Chondrocyte (in vitro differentiated cells): ENCODE data around the gene BPI. TPM values are rescaled to one million over a fixed set of nuclear protein-coding genes. Genes with fewer than 3 reads are reported as not detected.

Experiments
- DNase-seq: peaks from one replicate; pipeline ENCODE4 v3.0.0; 2021; ENCODE audit warnings: mixed read lengths, low spot score
- H3K27ac Mint-ChIP-seq: one replicate; pipeline ENCODE4 v1.8.0; 2021; ENCODE audit warnings: mild to moderate bottlenecking, moderate library complexity, mixed read lengths; ENCODE audit not compliant: unreplicated experiment
- H3K27me3 Mint-ChIP-seq: 2 replicates; pipeline ENCODE4 v1.8.0; 2021; ENCODE audit warnings: low read depth, mixed read lengths
- H3K36me3 Mint-ChIP-seq: 2 replicates; pipeline ENCODE4 v1.8.0; 2021; ENCODE audit warnings: low read depth, mixed read lengths
- H3K4me1 Mint-ChIP-seq: 2 replicates; pipeline ENCODE4 v1.8.0; 2021; ENCODE audit warnings: low read depth, mild to moderate bottlenecking, mixed read lengths
- H3K4me3 Mint-ChIP-seq: one replicate; pipeline ENCODE4 v1.8.0; 2021; ENCODE audit warnings: mild to moderate bottlenecking, moderate library complexity, mixed read lengths; ENCODE audit not compliant: unreplicated experiment
- H3K9me3 Mint-ChIP-seq: 2 replicates; pipeline ENCODE4 v1.8.0; 2021; ENCODE audit warnings: low read depth, mixed read lengths
- total RNA-seq: library from RNA; stranded (reverse); gene quantifications from 3 replicates; pipeline ENCODE4 v1.2.1, GENCODE V29; 2021
- TF ChIP-seq, protein P1 (sequence below): fragments of 200-600 bp; sonication (generic); IDR thresholded peaks from 2 replicates; pipeline ENCODE4 v1.5.0; 2021; ENCODE audit warnings: antibody characterized with exemption, mild to moderate bottlenecking, moderate library complexity

Gene BPI
- total RNA-seq, 1 donor from 2014 or later, result 0.55 TPM

DNA sequence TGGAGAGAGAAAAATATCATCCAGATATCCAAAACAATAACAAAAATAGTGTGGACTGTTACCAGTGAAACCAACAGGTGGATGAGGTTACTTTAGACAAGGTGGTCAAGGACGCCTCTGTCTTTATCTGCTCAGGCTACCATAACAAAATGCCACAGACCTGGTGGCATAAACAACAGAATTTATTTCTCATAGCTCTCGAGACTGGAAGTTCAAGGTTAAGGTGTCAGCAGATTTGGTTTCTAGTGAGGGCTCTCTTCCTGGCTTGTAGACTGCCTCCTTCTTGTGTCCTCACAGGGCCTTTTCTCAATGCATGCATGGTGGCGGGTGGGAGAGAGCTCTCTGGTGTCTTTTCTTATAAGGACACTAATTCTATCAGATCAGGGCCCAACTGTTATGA lies 21.2 kb downstream of the BPI start:
- no peak overlapping the region for H3K4me3 Mint-ChIP-seq
- peaks cover 5% of the 10 kb centered on the region for H3K4me1 Mint-ChIP-seq
- peaks cover 10% of the 10 kb centered on the region for H3K27me3 Mint-ChIP-seq

DNA sequence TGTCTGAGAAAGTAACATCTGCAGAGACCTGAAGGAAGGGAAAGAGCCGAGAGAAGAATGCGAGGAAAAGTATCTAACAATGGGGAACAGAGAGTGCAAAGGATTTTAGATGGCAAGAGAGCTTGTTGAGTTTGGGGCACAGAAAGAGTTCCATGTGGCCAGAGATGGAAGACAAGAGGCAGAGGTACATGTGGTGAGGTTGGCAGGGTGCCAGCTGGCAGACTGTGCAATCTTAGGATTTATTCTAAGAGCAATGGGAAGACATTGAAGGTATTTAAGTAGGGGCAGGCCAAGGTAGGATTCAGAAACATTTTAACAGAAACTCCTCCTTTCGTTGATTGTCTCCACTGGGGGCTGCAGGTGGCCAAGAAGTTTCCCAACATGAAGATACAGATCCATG lies 21.9 kb downstream of the BPI start:
- no peak for DNase-seq
- peaks cover 10% of the 10 kb centered on the region for H3K27me3 Mint-ChIP-seq

More for the DNA sequence above, 21.2 kb downstream of the BPI start:
- H3K9me3 Mint-ChIP-seq, result no peaks in the 10 kb centered on the region
- TF ChIP-seq, protein P1, sequence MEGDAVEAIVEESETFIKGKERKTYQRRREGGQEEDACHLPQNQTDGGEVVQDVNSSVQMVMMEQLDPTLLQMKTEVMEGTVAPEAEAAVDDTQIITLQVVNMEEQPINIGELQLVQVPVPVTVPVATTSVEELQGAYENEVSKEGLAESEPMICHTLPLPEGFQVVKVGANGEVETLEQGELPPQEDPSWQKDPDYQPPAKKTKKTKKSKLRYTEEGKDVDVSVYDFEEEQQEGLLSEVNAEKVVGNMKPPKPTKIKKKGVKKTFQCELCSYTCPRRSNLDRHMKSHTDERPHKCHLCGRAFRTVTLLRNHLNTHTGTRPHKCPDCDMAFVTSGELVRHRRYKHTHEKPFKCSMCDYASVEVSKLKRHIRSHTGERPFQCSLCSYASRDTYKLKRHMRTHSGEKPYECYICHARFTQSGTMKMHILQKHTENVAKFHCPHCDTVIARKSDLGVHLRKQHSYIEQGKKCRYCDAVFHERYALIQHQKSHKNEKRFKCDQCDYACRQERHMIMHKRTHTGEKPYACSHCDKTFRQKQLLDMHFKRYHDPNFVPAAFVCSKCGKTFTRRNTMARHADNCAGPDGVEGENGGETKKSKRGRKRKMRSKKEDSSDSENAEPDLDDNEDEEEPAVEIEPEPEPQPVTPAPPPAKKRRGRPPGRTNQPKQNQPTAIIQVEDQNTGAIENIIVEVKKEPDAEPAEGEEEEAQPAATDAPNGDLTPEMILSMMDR, result no peak
- no peak overlapping the region for H3K27ac Mint-ChIP-seq
- no peak for DNase-seq
- H3K36me3 Mint-ChIP-seq, result no peaks in the 10 kb centered on the region

DNA sequence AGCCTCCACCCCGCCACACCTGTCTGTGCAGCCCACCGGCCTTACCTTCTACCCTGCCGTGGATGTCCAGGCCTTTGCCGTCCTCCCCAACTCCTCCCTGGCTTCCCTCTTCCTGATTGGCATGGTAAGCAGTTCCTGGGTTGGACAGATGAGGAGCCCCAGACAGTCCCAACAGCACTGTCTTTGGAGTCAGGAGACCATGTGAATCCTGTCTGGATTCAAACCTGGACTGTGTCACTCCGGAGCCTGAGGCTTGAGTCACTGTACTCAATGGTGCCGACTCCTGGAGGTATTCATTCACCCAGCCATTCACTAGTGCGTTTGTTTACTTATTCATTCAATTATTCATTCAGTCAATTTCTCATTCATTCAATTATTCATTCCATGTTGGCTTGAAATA lies 22.4 kb downstream of the BPI start:
- no peak overlapping the region for H3K4me3 Mint-ChIP-seq
- H3K27me3 Mint-ChIP-seq, result peaks cover 10% of the 10 kb centered on the region
- no peak overlapping the region for H3K27ac Mint-ChIP-seq
- H3K36me3 Mint-ChIP-seq, result no peaks in the 10 kb centered on the region
- H3K4me1 Mint-ChIP-seq, result peaks cover 5% of the 10 kb centered on the region
- DNase-seq, result no peak
- TF ChIP-seq, protein P1, result no peak
- H3K9me3 Mint-ChIP-seq, result no peaks in the 10 kb centered on the region

More for the DNA sequence above, 21.9 kb downstream of the BPI start:
- H3K36me3 Mint-ChIP-seq, result no peaks in the 10 kb centered on the region
- no peak overlapping the region for H3K27ac Mint-ChIP-seq
- H3K4me1 Mint-ChIP-seq, result peaks cover 5% of the 10 kb centered on the region
- no peak overlapping the region for H3K4me3 Mint-ChIP-seq
- H3K9me3 Mint-ChIP-seq, result no peaks in the 10 kb centered on the region
- TF ChIP-seq, protein P1, result no peak

DNA sequence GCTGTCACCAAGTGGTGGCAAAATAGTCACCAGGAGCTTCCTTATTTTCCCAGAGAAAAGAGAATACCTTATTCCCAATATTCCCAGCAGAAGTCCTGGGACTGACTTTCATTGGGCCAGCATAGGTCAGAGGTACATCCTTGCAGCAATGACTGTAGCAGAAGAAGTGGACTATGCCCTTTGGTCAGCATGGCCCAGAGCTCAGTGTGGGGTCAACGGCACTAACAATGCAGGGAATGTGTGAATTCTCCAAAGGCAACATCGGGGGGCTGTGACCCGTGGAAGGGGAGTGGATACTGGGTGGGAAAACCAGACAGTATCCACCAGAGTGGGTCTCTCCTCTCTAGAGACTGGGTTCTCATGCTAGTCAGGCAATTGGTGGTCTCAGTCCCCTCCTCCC lies 26.7 kb downstream of the BPI start:
- peaks cover 21% of the 10 kb centered on the region for H3K27me3 Mint-ChIP-seq
- H3K27ac Mint-ChIP-seq, result no peak overlapping the region

DNA sequence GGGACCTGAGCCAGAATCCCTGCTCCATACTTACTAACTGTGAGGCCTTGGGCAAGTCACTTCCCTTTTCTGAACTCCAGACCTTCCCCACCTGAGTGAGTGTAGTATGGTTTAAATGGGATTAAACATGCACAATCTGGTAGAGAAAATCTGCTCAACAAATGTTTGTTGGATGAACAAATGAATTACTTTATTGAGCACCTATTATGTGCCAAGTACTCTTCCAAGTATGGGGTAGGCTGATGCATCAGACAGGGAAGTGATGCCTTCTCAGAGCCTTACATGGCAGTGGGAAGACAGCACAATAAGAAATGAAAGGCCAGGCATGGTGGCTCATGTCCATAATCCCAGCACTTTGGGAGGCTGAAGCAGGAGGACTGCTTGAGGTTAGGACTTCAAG lies 27.3 kb downstream of the BPI start:
- TF ChIP-seq, protein P1, result no peak
- Mint-ChIP-seq H3K4me1 (no peaks in the 10 kb centered on the region), H3K27me3 (peaks cover 26% of the 10 kb centered on the region), H3K9me3 (no peaks in the 10 kb centered on the region), H3K27ac (no peak overlapping the region), H3K36me3 (no peaks in the 10 kb centered on the region), H3K4me3 (no peak overlapping the region)
- no peak for DNase-seq

More for the DNA sequence above, 26.7 kb downstream of the BPI start:
- DNase-seq, result no peak
- no peaks in the 10 kb centered on the region for H3K9me3 Mint-ChIP-seq
- TF ChIP-seq, protein P1, result no peak
- H3K36me3 Mint-ChIP-seq, result no peaks in the 10 kb centered on the region
- no peak overlapping the region for H3K4me3 Mint-ChIP-seq
- no peaks in the 10 kb centered on the region for H3K4me1 Mint-ChIP-seq
